OCI-LY1 (cell line): Measurements from ENCODE around the gene IL18.

ENCODE experiments used
- H2AFZ ChIP-seq: fragments of 200-600 bp; sonication (generic), shearing (Covaris generic); 2 replicates; pipeline ENCODE4 v1.6.0; 2014; ENCODE audit warnings: antibody characterized with exemption, mild to moderate bottlenecking, low read length
- H3F3A ChIP-seq: fragments of 200-600 bp; sonication (generic), shearing (Covaris generic); 2 replicates; pipeline ENCODE4 v1.6.0; 2014; ENCODE audit warnings: mild to moderate bottlenecking, antibody characterized with exemption, low read length, moderate library complexity; ENCODE audit not compliant: insufficient read depth
- H3K27ac ChIP-seq: fragments of 200-600 bp; sonication (generic); 2 replicates; pipeline ENCODE4 v1.5.1; 2014; ENCODE audit warnings: low read length, mixed run types, mild to moderate bottlenecking, low read depth; ENCODE audit not compliant: poor library complexity, severe bottlenecking
- H3K27me3 ChIP-seq: fragments of 200-600 bp; sonication (generic); 2 replicates; pipeline ENCODE4 v1.6.0; 2014; ENCODE audit warnings: antibody characterized with exemption, mild to moderate bottlenecking, low read length, moderate library complexity; ENCODE audit not compliant: insufficient read depth
- H3K36me3 ChIP-seq: fragments of 200-600 bp; sonication (generic); 2 replicates; pipeline ENCODE4 v1.6.1; 2014; ENCODE audit warnings: mild to moderate bottlenecking, antibody characterized with exemption, low read length, moderate library complexity, mixed read lengths; ENCODE audit not compliant: insufficient read depth
- H3K4me1 ChIP-seq: fragments of 200-600 bp; sonication (generic); 2 replicates; pipeline ENCODE4 v1.5.1; 2014; ENCODE audit warnings: mild to moderate bottlenecking, low read length, moderate library complexity; ENCODE audit not compliant: insufficient read depth, severe bottlenecking
- H3K4me2 ChIP-seq: fragments of 200-600 bp; sonication (generic), shearing (Covaris generic); 2 replicates; pipeline ENCODE4 v1.6.1; 2014; ENCODE audit warnings: low read length
- H3K4me3 ChIP-seq: fragments of 200-600 bp; sonication (generic); 2 replicates; pipeline ENCODE4 v1.5.1; 2014; ENCODE audit warnings: low read length, low read depth, mild to moderate bottlenecking, mixed read lengths; ENCODE audit not compliant: poor library complexity, severe bottlenecking
- H3K79me2 ChIP-seq: fragments of 200-600 bp; shearing (Covaris generic); 2 replicates; pipeline ENCODE4 v1.6.1; 2016; ENCODE audit warnings: mixed run types, low read length, mixed read lengths; ENCODE audit not compliant: insufficient read depth
- H3K9ac ChIP-seq: fragments of 200-600 bp; sonication (generic), shearing (Covaris generic); 2 replicates; pipeline ENCODE4 v1.6.1; 2014; ENCODE audit warnings: mild to moderate bottlenecking, low read length, mixed read lengths
- H3K9me2 ChIP-seq: fragments of 200-600 bp; sonication (generic), shearing (Covaris generic); 2 replicates; pipeline ENCODE4 v1.6.1; 2014; ENCODE audit warnings: low read depth, mild to moderate bottlenecking, low read length, mixed read lengths
- H3K9me3 ChIP-seq: fragments of 200-600 bp; shearing (Covaris generic); 2 replicates; pipeline ENCODE4 v1.6.1; 2014; ENCODE audit warnings: low read length, mixed read lengths
- H4K20me1 ChIP-seq: fragments of 200-600 bp; sonication (generic), shearing (Covaris generic); 2 replicates; pipeline ENCODE4 v1.6.0; 2016; ENCODE audit warnings: mild to moderate bottlenecking, low read length; ENCODE audit not compliant: insufficient read depth
- EZH2 ChIP-seq: fragments of 200-600 bp; sonication (generic), shearing (Covaris generic); IDR thresholded peaks from 2 replicates; pipeline ENCODE4 v1.8.0; 2017; ENCODE audit warnings: borderline replicate concordance, mixed run types, mild to moderate bottlenecking, antibody characterized with exemption, low read length, moderate library complexity, mixed read lengths
- TF ChIP-seq, protein P1 (sequence below): fragments of 200-600 bp; sonication (generic), shearing (Covaris generic); IDR thresholded peaks from 2 replicates; pipeline ENCODE4 v1.5.1; 2017; ENCODE audit warnings: mild to moderate bottlenecking, antibody characterized with exemption, low read length, moderate library complexity, mixed read lengths

The IL18 gene

DNA sequence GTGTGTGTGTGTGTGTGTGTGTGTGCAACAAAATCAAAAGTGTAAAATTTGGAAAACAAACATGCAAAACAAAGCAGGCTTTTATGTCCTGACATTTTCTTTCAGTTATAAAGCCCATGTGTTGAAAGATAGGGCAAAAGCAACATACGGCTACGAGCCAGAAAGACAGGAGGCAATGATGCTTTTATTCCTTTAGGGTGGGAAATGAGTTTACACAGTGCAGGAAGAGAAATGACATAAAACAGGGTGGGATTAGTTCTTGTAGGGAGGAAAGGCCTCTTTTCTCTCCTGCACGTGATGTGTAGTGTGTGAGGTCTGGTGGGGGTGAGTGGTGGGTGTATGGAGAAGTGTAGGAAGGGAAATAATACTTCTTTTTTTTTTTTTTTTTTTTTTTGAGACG is 29.4 kb downstream of the IL18 start:
- Histone ChIP-seq H3K79me2 (no peaks in the 10 kb centered on the region), H3K4me1 (no peaks in the 10 kb centered on the region), H4K20me1 (no peaks in the 10 kb centered on the region), H3K4me3 (no peak overlapping the region), H3K9me2 (no peaks in the 10 kb centered on the region), H2AFZ (no peak overlapping the region), H3K27ac (no peak overlapping the region), H3K27me3 (no peaks in the 10 kb centered on the region), H3K4me2 (no peak overlapping the region), H3K9ac (no peak overlapping the region), H3K9me3 (no peaks in the 10 kb centered on the region), H3F3A (no peaks in the 10 kb centered on the region), H3K36me3 (no peaks in the 10 kb centered on the region)
- TF ChIP-seq, protein P1, sequence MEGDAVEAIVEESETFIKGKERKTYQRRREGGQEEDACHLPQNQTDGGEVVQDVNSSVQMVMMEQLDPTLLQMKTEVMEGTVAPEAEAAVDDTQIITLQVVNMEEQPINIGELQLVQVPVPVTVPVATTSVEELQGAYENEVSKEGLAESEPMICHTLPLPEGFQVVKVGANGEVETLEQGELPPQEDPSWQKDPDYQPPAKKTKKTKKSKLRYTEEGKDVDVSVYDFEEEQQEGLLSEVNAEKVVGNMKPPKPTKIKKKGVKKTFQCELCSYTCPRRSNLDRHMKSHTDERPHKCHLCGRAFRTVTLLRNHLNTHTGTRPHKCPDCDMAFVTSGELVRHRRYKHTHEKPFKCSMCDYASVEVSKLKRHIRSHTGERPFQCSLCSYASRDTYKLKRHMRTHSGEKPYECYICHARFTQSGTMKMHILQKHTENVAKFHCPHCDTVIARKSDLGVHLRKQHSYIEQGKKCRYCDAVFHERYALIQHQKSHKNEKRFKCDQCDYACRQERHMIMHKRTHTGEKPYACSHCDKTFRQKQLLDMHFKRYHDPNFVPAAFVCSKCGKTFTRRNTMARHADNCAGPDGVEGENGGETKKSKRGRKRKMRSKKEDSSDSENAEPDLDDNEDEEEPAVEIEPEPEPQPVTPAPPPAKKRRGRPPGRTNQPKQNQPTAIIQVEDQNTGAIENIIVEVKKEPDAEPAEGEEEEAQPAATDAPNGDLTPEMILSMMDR: no peak
- TF ChIP-seq EZH2: no peak

DNA sequence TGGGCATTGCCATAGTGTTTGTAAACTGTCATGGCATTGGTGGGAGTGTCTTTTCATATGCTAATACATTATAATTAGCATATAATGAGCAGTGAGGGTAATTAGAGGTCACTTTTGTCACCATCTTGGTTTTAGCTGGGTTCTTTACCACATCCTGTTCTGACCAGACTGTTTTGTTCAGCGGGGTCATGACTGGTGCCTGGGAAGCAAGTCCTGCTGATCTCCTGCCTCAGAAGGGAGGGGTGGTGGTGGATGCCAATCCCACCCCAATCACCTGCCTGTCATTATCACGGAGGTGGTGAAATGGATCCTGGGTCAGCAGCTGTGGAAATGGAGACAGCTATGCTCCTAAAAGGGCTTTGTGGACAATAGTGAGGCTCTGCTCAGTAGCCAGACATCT is 31.2 kb downstream of the IL18 start:
- Histone ChIP-seq H3K9me3 (no peaks in the 10 kb centered on the region), H3K4me1 (no peaks in the 10 kb centered on the region)

DNA sequence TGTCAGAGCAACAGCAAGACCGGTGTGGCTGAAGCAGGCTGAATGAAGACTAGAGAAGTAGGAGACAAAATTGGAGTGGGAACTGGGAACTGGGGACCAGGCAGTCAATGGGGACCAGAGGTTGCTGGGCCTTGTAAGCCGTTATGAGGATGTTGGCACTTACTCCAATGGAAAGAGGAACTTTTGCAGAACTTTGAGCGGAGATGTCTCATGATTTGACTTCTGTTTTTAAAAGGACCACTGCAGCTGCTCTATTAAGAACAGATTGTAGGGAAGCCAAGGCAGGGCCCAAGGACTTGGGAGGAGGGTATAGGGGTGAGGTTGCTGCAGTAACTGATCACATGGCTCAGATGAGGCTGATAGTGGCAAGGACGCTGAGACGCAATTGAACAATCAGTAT is 34.2 kb downstream of the IL18 start:
- H3K9me2 ChIP-seq: no peaks in the 10 kb centered on the region
- no peak overlapping the region for H3K4me3 ChIP-seq
- no peak overlapping the region for H3K27ac ChIP-seq
- no peak for TF ChIP-seq EZH2
- TF ChIP-seq, protein P1: no peak
- no peak overlapping the region for H3K9ac ChIP-seq
- no peaks in the 10 kb centered on the region for H3K9me3 ChIP-seq
- H3K4me2 ChIP-seq: no peak overlapping the region
- H3K36me3 ChIP-seq: no peaks in the 10 kb centered on the region
- H4K20me1 ChIP-seq: no peaks in the 10 kb centered on the region
- no peak overlapping the region for H2AFZ ChIP-seq
- no peaks in the 10 kb centered on the region for H3F3A ChIP-seq
- no peaks in the 10 kb centered on the region for H3K79me2 ChIP-seq
- H3K4me1 ChIP-seq: no peaks in the 10 kb centered on the region
- H3K27me3 ChIP-seq: no peaks in the 10 kb centered on the region

More for the DNA sequence above, 31.2 kb downstream of the IL18 start:
- Histone ChIP-seq H3K27ac (no peak overlapping the region), H4K20me1 (no peaks in the 10 kb centered on the region), H3K27me3 (no peaks in the 10 kb centered on the region), H3K9ac (no peak overlapping the region), H3K36me3 (no peaks in the 10 kb centered on the region), H3K79me2 (no peaks in the 10 kb centered on the region), H3K9me2 (no peaks in the 10 kb centered on the region), H3K4me2 (no peak overlapping the region), H2AFZ (no peak overlapping the region), H3F3A (no peaks in the 10 kb centered on the region), H3K4me3 (no peak overlapping the region)
- TF ChIP-seq, protein P1: no peak
- TF ChIP-seq EZH2: no peak
